H1 (cell line): Measurements from ENCODE around the gene VDR. TPM values are rescaled to one million over a fixed set of nuclear protein-coding genes. Genes with fewer than 3 reads are reported as not detected.

Source experiments
- CTCF ChIA-PET: fragments of 300-600 bp; sonication (Branson Sonifier 250); formaldehyde crosslinking; loops from one replicate; lab custom pipeline; 2021; ENCODE audit not compliant: partially characterized antibody; lab: Charles Lee
- POLR2A ChIA-PET: fragments of 300-600 bp; sonication (Branson Sonifier 250); formaldehyde crosslinking; loops from one replicate; lab custom pipeline; 2021; ENCODE audit warnings: inconsistent platforms; ENCODE audit not compliant: partially characterized antibody; lab: Charles Lee
- DNase-seq, 2 experiments: peaks; one replicate each; pipeline versions ENCODE4 v3.0.0 to v3.0.0-alpha.2; 2010 to 2022; ENCODE audit warnings: low spot score in 2 of 2, low read depth in 1 of 2, mixed read lengths in 1 of 2
- FAIRE-seq: peaks from 2 replicates; lab custom pipeline; 2011; peaks lifted over from hg19 to GRCh38; lab: Jason Lieb, UNC
- H2AFZ ChIP-seq: 2 replicates; pipeline ENCODE4 v1.8.1; 2012; ENCODE audit warnings: low read length, inconsistent platforms
- H2AK5ac ChIP-seq: 2 replicates; pipeline ENCODE4 v1.6.1; 2013; ENCODE audit warnings: low read depth, low read length
- H2BK120ac ChIP-seq: replicated peaks from 2 replicates; pipeline ENCODE3; 2013; ENCODE audit warnings: low read depth, low read length, inconsistent platforms
- H2BK12ac ChIP-seq: 2 replicates; pipeline ENCODE4 v1.6.1; 2013; ENCODE audit warnings: low read depth, low read length
- H2BK15ac ChIP-seq: 2 replicates; pipeline ENCODE4 v1.6.1; 2013; ENCODE audit warnings: low read length
- H2BK20ac ChIP-seq: 2 replicates; pipeline ENCODE4 v1.6.1; 2013; ENCODE audit warnings: low read length
- H2BK5ac ChIP-seq: 2 replicates; pipeline ENCODE4 v1.6.1; 2013; ENCODE audit warnings: low read depth, low read length
- H3K14ac ChIP-seq: 2 replicates; pipeline ENCODE4 v1.6.1; 2013; ENCODE audit warnings: inconsistent platforms; ENCODE audit not compliant: insufficient read length
- H3K18ac ChIP-seq: 2 replicates; pipeline ENCODE4 v1.6.1; 2013; ENCODE audit warnings: low read length; ENCODE audit errors: extremely low read depth
- H3K23ac ChIP-seq: 2 replicates; pipeline ENCODE4 v1.6.1; 2013; ENCODE audit warnings: inconsistent platforms; ENCODE audit not compliant: insufficient read length
- H3K23me2 ChIP-seq: 2 replicates; pipeline ENCODE4 v1.6.1; 2013; ENCODE audit warnings: low read depth, low read length
- H3K27ac ChIP-seq: 2 replicates; pipeline ENCODE4 v1.6.1; 2011; ENCODE audit warnings: low read depth, low read length, inconsistent platforms
- H3K27me3 ChIP-seq, 4 experiments: replicated peaks in 1 of 4; 1 replicate in 1 of 4; 2 replicates in 3 of 4; pipeline versions ENCODE4 v1.6.1 to v1.8.1; 2011 to 2013; ENCODE audit warnings: low read length in 3 of 4, mild to moderate bottlenecking in 3 of 4, inconsistent platforms in 2 of 4, mixed read lengths in 2 of 4, moderate library complexity in 1 of 4; ENCODE audit not compliant: control insufficient read depth in 3 of 4, insufficient read depth in 3 of 4; ENCODE audit errors: extremely low read depth in 1 of 4
- H3K36me3 ChIP-seq, 4 experiments: 2 replicates each; pipeline versions ENCODE4 v1.6.1 to v1.8.1; 2011 to 2013; ENCODE audit warnings: mild to moderate bottlenecking in 4 of 4, low read length in 3 of 4, moderate library complexity in 2 of 4, control low read depth in 1 of 4, inconsistent platforms in 1 of 4; ENCODE audit not compliant: insufficient read depth in 4 of 4, control insufficient read depth in 2 of 4
- H3K4ac ChIP-seq: replicated peaks from 2 replicates; pipeline ENCODE3; 2013; ENCODE audit warnings: low read length, low read depth, mixed read lengths, inconsistent platforms; ENCODE audit not compliant: insufficient read length
- H3K4me1 ChIP-seq, 4 experiments: replicated peaks in 1 of 4; 1 replicate in 1 of 4; 2 replicates in 3 of 4; pipeline versions ENCODE4 v1.6.1 to v1.8.1; 2011 to 2013; ENCODE audit warnings: low read length in 3 of 4, inconsistent platforms in 2 of 4, mixed read lengths in 1 of 4; ENCODE audit not compliant: insufficient read depth in 4 of 4, control insufficient read depth in 3 of 4
- H3K4me2 ChIP-seq, 2 experiments: 2 replicates each; pipeline versions ENCODE4 v1.6.1 to v1.8.1; 2011 to 2013; ENCODE audit warnings: low read depth in 2 of 2, low read length in 2 of 2, control low read depth in 1 of 2, inconsistent platforms in 1 of 2, mild to moderate bottlenecking in 1 of 2; ENCODE audit not compliant: insufficient read depth in 1 of 2
- H3K4me3 ChIP-seq, 4 experiments: fragments of 200-600, 300-600 bp in 1 of 4; sonication (generic), shearing (Covaris generic), sonication (Bioruptor Twin) in 1 of 4; 2 replicates each; pipeline versions ENCODE4 v1.5.1 to v1.8.1; 2011 to 2016; ENCODE audit warnings: low read length in 4 of 4, low read depth in 3 of 4, control low read depth in 2 of 4, inconsistent platforms in 2 of 4, mild to moderate bottlenecking in 2 of 4, mixed read lengths in 1 of 4, moderate library complexity in 1 of 4; ENCODE audit not compliant: insufficient read depth in 2 of 4; ENCODE audit errors: extremely low read depth in 1 of 4
- H3K56ac ChIP-seq: replicated peaks from 2 replicates; pipeline ENCODE3; 2013; ENCODE audit warnings: low read depth, mild to moderate bottlenecking, mixed read lengths, low read length, inconsistent platforms; ENCODE audit not compliant: insufficient read length
- H3K79me1 ChIP-seq: 2 replicates; pipeline ENCODE4 v1.6.1; 2013; ENCODE audit warnings: low read depth, low read length, control low read depth
- H3K79me2 ChIP-seq, 2 experiments: 2 replicates each; pipeline versions ENCODE4 v1.6.1 to v1.8.1; 2012 to 2013; ENCODE audit warnings: low read length in 2 of 2, mild to moderate bottlenecking in 2 of 2, inconsistent platforms in 1 of 2; ENCODE audit not compliant: insufficient read depth in 2 of 2, control insufficient read depth in 1 of 2
- H3K9ac ChIP-seq, 4 experiments: replicated peaks in 1 of 4; 1 replicate in 1 of 4; 2 replicates in 3 of 4; pipeline versions ENCODE4 v1.6.1 to v1.8.1; 2011 to 2013; ENCODE audit warnings: low read depth in 3 of 4, low read length in 3 of 4, control low read depth in 2 of 4, mild to moderate bottlenecking in 2 of 4, moderate library complexity in 2 of 4, inconsistent platforms in 1 of 4; ENCODE audit errors: extremely low read depth in 1 of 4
- H3K9me3 ChIP-seq, 2 experiments: 2 replicates each; pipeline versions ENCODE4 v1.6.1 to v1.8.1; 2012 to 2013; ENCODE audit warnings: mild to moderate bottlenecking in 2 of 2, moderate library complexity in 2 of 2, control low read depth in 1 of 2, inconsistent platforms in 1 of 2, low read depth in 1 of 2, low read length in 1 of 2, mixed read lengths in 1 of 2; ENCODE audit not compliant: insufficient read depth in 2 of 2
- H4K20me1 ChIP-seq, 2 experiments: replicated peaks in 1 of 2; 2 replicates each; pipeline versions ENCODE3 to v1.8.1; 2011 to 2013; ENCODE audit warnings: inconsistent platforms in 2 of 2, low read length in 2 of 2, mild to moderate bottlenecking in 1 of 2; ENCODE audit not compliant: insufficient read depth in 2 of 2, control insufficient read depth in 1 of 2
- H4K5ac ChIP-seq: 2 replicates; pipeline ENCODE4 v1.6.1; 2013; ENCODE audit warnings: low read length, low read depth, mixed read lengths, inconsistent platforms; ENCODE audit not compliant: insufficient read length
- H4K8ac ChIP-seq: 2 replicates; pipeline ENCODE4 v1.8.0; 2013; ENCODE audit warnings: mild to moderate bottlenecking, moderate library complexity, low read length, inconsistent platforms; ENCODE audit not compliant: insufficient read depth; ENCODE audit errors: extremely low read depth
- H4K91ac ChIP-seq: replicated peaks from 2 replicates; pipeline ENCODE3; 2013; ENCODE audit warnings: low read length, mixed read lengths, inconsistent platforms; ENCODE audit not compliant: insufficient read length
- CEBPB ChIP-seq: IDR thresholded peaks from 2 replicates; pipeline ENCODE4 v1.6.1; 2012; ENCODE audit warnings: low read depth, low read length
- CTBP2 ChIP-seq: IDR thresholded peaks from 2 replicates; pipeline ENCODE4 v1.7.0; 2011; ENCODE audit warnings: borderline replicate concordance, mild to moderate bottlenecking, moderate library complexity, mixed read lengths, low read length; ENCODE audit not compliant: insufficient read depth, insufficient read length
- SUZ12 ChIP-seq: fragments of 200-600 bp; sonication (generic); IDR thresholded peaks from 2 replicates; pipeline ENCODE4 v1.6.1; 2012; ENCODE audit warnings: mild to moderate bottlenecking, inconsistent platforms, low read length, moderate library complexity, mixed read lengths
- TAF7 ChIP-seq: optimal IDR thresholded peaks from 2 replicates; pipeline ENCODE3; 2011; ENCODE audit warnings: low read depth, mild to moderate bottlenecking, inconsistent platforms, low read length, moderate library complexity, borderline replicate concordance
- TCF12 ChIP-seq: IDR thresholded peaks from 2 replicates; pipeline ENCODE4 v1.6.1; 2011; ENCODE audit warnings: low read depth, mild to moderate bottlenecking, low read length
- WGBS, 2 experiments: shearing (Covaris generic) in 1 of 2; methylation state at CpG; one replicate each; pipeline versions ENCODE4 v1.1.6 to v1.1.7; 2013 to 2015; ENCODE audit warnings: low lambda C conversion rate in 2 of 2, mixed read lengths in 2 of 2, inconsistent platforms in 1 of 2, low coverage in 1 of 2, missing lambda C conversion rate in 1 of 2; ENCODE audit not compliant: insufficient replicate concordance in 2 of 2, insufficient coverage in 1 of 2, insufficient read length in 1 of 2; ENCODE audit errors: extremely low coverage in 1 of 2, missing lambda C conversion rate in 1 of 2; 5-methylcytosine and 5-hydroxymethylcytosine counted together
- polyA plus RNA-seq, 7 experiments: library from polyadenylated mRNA; depleted of rRNA in 3 of 7; stranded (reverse) in 5 of 7; unstranded in 2 of 7; fragments of >200 nt in 5 of 7; fragments of 200-250 nt in 2 of 7; gene quantifications; 1 replicate in 5 of 7; 2 replicates in 1 of 7; 4 replicates in 1 of 7; pipeline versions ENCODE4 v1.2.1 to v1.2.3, GENCODE V29; 2011 to 2013; ENCODE audit warnings: missing spikeins in 2 of 7, mixed read lengths in 2 of 7
- total RNA-seq: library from RNA; stranded (reverse); fragmentation: NEBNext Ultra II Directional; extraction: Animal tissue kit (Norgen Biotek cat#: 25700); gene quantifications from 2 replicates; pipeline ENCODE4 v1.2.1, GENCODE V29; 2021
- TF ChIP-seq, protein P1 (sequence below): IDR thresholded peaks from 2 replicates; pipeline ENCODE4 v1.6.1; 2011; ENCODE audit warnings: low read depth, mild to moderate bottlenecking, low read length; ENCODE audit not compliant: insufficient read depth

VDR gene
- total and polyA plus RNA-seq, 2 of the 8 experiments (the other 6 are each of a cell fraction or from before 2014, with no cell fraction given), result 0.44 to 0.65 TPM

DNA sequence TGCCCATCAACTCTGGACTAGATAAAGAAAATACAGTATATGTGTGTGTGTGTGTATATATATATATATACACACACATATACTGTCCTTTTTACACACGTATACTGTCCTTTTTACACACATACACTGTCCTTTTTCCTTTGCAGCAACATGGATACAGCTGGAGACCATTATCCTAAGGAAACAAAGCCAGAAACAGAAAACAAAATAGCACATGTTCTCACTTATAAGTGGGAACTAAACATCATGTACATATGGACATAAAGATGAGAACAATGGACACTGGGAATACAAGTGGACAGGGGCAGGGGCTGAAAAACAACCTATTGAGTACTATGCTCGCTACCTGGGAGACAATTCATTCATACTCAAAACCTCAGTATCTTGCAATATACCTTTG, 23.7 kb downstream of the VDR start:
- FAIRE-seq (no peak), DNase-seq (no peak)
- H2BK15ac ChIP-seq, result no peak overlapping the region
- H3K56ac ChIP-seq, result no peak overlapping the region
- ChIA-PET POLR2A (no interaction called here), CTCF (interaction anchor here (0.8 to 2.6 kb wide), 2 partner anchors 10 to 18 kb away, joined by 3 to 15 read pairs; no protein-coding TSS in a partner anchor)
- H4K8ac ChIP-seq, result no peak overlapping the region
- H4K91ac ChIP-seq, result no peak overlapping the region
- no peaks in the 10 kb centered on the region for H4K20me1 ChIP-seq
- H3K23ac ChIP-seq, result no peak overlapping the region
- no peak overlapping the region for H3K14ac ChIP-seq
- H3K18ac ChIP-seq, result no peak overlapping the region
- H3K27ac ChIP-seq, result no peak overlapping the region
- H2BK20ac ChIP-seq, result no peak overlapping the region
- H2BK12ac ChIP-seq, result no peak overlapping the region
- H2BK120ac ChIP-seq, result no peak overlapping the region
- H3K4me3 ChIP-seq, result no peak overlapping the region
- H3K23me2 ChIP-seq, result no peaks in the 10 kb centered on the region
- WGBS, 2 experiments, result 85% methylated on average over 2 of the region's 2 CpGs; no CpG with 5 or more reads in 1 of the 2 experiments
- no peak overlapping the region for H3K9ac ChIP-seq
- H3K79me2 ChIP-seq, result no peaks in the 10 kb centered on the region
- no peak overlapping the region for H2AFZ ChIP-seq
- no peaks in the 10 kb centered on the region for H3K79me1 ChIP-seq
- H3K9me3 ChIP-seq, result no peaks in the 10 kb centered on the region
- no peaks in the 10 kb centered on the region; a peak in 1 of 7 replicates for H3K27me3 ChIP-seq
- no peak overlapping the region for H3K4me2 ChIP-seq
- H3K4ac ChIP-seq, result no peak overlapping the region
- no peak overlapping the region for H2AK5ac ChIP-seq
- H3K36me3 ChIP-seq, result no peaks in the 10 kb centered on the region
- H4K5ac ChIP-seq, result no peak overlapping the region
- H3K4me1 ChIP-seq, result peaks cover 0 to 5% (median 1%) of the 10 kb centered on the region in 4 experiments; a peak in 4 of 7 replicates
- TF ChIP-seq TCF12 (no peak), CTBP2 (no peak), TAF7 (no peak), CEBPB (no peak), SUZ12 (no peak)
- TF ChIP-seq, protein P1, sequence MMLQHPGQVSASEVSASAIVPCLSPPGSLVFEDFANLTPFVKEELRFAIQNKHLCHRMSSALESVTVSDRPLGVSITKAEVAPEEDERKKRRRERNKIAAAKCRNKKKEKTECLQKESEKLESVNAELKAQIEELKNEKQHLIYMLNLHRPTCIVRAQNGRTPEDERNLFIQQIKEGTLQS, result no peak
- TF ChIP-seq, all 59 proteins: peak for 0
- no peak overlapping the region for H2BK5ac ChIP-seq
